Activated T-helper 17 cell treated with anti-CD3 and anti-CD28 coated beads, Interleukin-2, amount 50 U/mL, for 72 hours (primary cell): ENCODE measurements around the gene STRA8. TPM values are rescaled to one million over a fixed set of nuclear protein-coding genes. Genes with fewer than 3 reads are reported as not detected.
A peak's percentile ranks its signal among the peaks of the same experiment; 100 is the strongest.

ENCODE experiments used
- ATAC-seq: fragments of 150-1000 bp; cut with Tn5 transposase; replicated peaks from 2 replicates; pipeline ENCODE4 v1.10.0; 2021; ENCODE audit warnings: mild to moderate bottlenecking, moderate library complexity
- H3K27ac Mint-ChIP-seq: one replicate; pipeline ENCODE4 v1.8.0; 2022; ENCODE audit warnings: mixed read lengths
- H3K27me3 Mint-ChIP-seq: one replicate; pipeline ENCODE4 v1.8.0; 2022; ENCODE audit warnings: mixed read lengths
- H3K36me3 Mint-ChIP-seq: one replicate; pipeline ENCODE4 v1.8.0; 2022; ENCODE audit warnings: low read depth, mild to moderate bottlenecking, mixed read lengths
- H3K4me1 Mint-ChIP-seq: one replicate; pipeline ENCODE4 v1.8.0; 2022; ENCODE audit warnings: mixed read lengths
- H3K4me3 Mint-ChIP-seq: one replicate; pipeline ENCODE4 v1.8.0; 2022; ENCODE audit warnings: mild to moderate bottlenecking, mixed read lengths
- H3K9me3 Mint-ChIP-seq: one replicate; pipeline ENCODE4 v1.8.0; 2022; ENCODE audit warnings: mixed read lengths
- total RNA-seq, 2 donors: library from RNA; stranded (reverse); gene quantifications; one replicate each; pipeline ENCODE4 v1.2.3, GENCODE V29; 2022

The STRA8 gene
- total RNA-seq, 2 donors from 2014 or later: not detected

GRCh38 chr7:135260930-135261721, 27.5 kb downstream of the STRA8 start:
- no peak for ATAC-seq
- Mint-ChIP-seq H3K4me3 (no peak overlapping the region), H3K27me3 (peaks cover 16% of the 10 kb centered on the region), H3K9me3 (peaks cover 6% of the 10 kb centered on the region), H3K4me1 (no peaks in the 10 kb centered on the region), H3K36me3 (no peaks in the 10 kb centered on the region), H3K27ac (no peak overlapping the region)

DNA sequence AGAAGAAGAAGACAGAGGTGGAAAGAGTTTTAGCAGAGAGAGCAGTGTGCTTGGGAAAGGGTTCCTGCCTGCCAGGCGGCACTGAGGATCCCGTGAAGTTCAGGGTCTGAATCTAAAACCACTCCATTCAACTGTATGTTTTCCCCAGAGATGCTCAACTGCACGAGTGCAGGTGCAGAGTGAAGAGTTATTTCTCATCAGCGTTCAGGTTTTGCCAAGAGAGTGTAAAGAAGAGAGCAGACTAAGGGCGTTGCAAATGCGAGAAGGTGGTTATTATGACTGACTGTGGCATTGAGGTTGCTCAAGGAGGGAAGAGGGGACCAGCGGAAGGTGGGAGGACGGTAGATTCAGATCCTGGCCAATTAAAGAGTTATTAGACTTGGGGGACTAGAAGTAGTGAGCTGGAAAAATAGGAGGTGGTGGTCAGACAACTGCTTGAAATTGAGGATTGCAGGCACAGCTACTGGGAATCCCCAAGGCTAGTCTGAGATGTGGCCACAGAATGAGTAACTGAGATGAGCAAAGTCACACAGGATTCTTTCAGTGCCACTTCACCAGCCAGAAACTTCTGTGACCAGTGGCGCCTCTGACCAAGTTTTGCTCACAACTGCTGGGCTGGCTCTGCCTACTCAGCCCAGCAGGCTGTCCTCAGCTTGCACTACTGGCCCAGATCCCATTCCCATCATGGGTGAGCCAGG, 29.1 kb downstream of the STRA8 start:
- peak; percentile 44 for ATAC-seq
- Mint-ChIP-seq H3K9me3 (peaks cover 6% of the 10 kb centered on the region), H3K27me3 (peaks cover 17% of the 10 kb centered on the region), H3K4me1 (no peaks in the 10 kb centered on the region), H3K27ac (no peak overlapping the region), H3K4me3 (no peak overlapping the region), H3K36me3 (no peaks in the 10 kb centered on the region)

DNA sequence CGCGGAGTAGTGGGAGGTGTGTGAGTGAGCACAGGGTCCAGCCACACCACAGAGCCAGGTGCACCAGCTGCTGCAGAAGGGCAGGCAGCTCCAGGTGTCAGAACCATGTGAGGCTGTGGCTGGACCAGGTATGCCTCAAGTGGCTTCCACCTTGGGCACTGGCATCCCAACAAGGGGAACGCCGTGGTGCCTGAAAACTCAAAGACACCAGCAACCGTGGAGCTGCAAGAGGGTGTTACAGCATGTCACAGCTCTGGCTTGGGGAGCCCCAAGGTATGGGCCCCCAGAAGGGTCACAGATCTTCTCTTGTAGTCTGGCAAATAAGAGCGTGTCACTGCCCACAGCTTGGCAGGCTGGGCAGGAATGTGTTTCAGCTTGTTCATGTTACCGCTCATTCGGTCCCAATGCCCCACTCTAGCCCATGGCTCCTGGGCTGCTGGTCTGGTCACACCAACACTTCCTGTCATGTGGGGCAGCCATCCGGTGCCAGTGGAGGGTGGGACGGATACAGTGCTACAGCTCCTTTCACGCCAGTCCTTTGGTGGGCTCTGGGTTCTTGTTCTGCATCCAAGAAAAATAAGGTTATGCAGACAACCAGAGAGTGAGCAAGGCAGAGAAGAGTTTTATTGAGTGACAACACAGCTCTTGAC, 29.8 kb downstream of the STRA8 start:
- Mint-ChIP-seq H3K4me1 (no peaks in the 10 kb centered on the region), H3K4me3 (no peak overlapping the region), H3K27me3 (peaks cover 23% of the 10 kb centered on the region), H3K9me3 (peaks cover 6% of the 10 kb centered on the region), H3K27ac (no peak overlapping the region), H3K36me3 (no peaks in the 10 kb centered on the region)
- no peak for ATAC-seq

- H3K27me3 Mint-ChIP-seq: peaks cover 24% of the 10 kb centered on the region
- H3K4me1 Mint-ChIP-seq: no peaks in the 10 kb centered on the region
- H3K4me3 Mint-ChIP-seq: no peak overlapping the region
- no peak for ATAC-seq
- peaks cover 6% of the 10 kb centered on the region for H3K9me3 Mint-ChIP-seq
- H3K27ac Mint-ChIP-seq: no peak overlapping the region
- no peaks in the 10 kb centered on the region for H3K36me3 Mint-ChIP-seq
Measured at GRCh38 chr7:135265637-135266036, 32.0 kb downstream of the STRA8 start.

GRCh38 chr7:135269921-135270320, 36.3 kb downstream of the STRA8 start:
- ATAC-seq: no peak
- H3K36me3 Mint-ChIP-seq: no peaks in the 10 kb centered on the region
- H3K4me1 Mint-ChIP-seq: peaks cover 3% of the 10 kb centered on the region
- H3K27ac Mint-ChIP-seq: no peak overlapping the region
- H3K27me3 Mint-ChIP-seq: peaks cover 9% of the 10 kb centered on the region
- no peak overlapping the region for H3K4me3 Mint-ChIP-seq
- peaks cover under 1% of the 10 kb centered on the region for H3K9me3 Mint-ChIP-seq

GRCh38 chr7:135270577-135271254, 37.1 kb downstream of the STRA8 start:
- H3K9me3 Mint-ChIP-seq: no peaks in the 10 kb centered on the region
- ATAC-seq: no peak
- no peak overlapping the region for H3K4me3 Mint-ChIP-seq

DNA sequence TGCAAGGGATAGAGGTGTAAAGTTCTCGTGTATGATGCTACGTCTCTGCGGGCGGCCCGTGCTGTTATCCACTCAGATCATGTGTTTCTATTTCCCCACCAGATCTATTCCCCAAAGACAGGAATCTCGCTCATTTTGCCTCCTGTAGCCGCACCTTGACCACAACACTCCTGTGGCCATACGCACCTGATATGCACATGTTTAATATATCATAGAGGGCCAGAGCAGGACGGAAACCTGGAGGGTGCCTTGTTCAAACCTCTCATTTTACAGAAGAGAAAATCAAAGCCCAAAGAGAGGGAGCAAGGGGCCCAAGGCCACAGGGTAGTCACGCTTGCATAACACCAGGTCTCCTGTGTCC, 37.6 kb downstream of the STRA8 start:
- no peak for ATAC-seq
- Mint-ChIP-seq H3K9me3 (no peaks in the 10 kb centered on the region), H3K4me1 (peaks cover 3% of the 10 kb centered on the region)

More at GRCh38 chr7:135270577-135271254, 37.1 kb downstream of the STRA8 start:
- peaks cover 3% of the 10 kb centered on the region for H3K4me1 Mint-ChIP-seq
- H3K27ac Mint-ChIP-seq: no peak overlapping the region
- peaks cover 9% of the 10 kb centered on the region for H3K27me3 Mint-ChIP-seq
- H3K36me3 Mint-ChIP-seq: no peaks in the 10 kb centered on the region

DNA sequence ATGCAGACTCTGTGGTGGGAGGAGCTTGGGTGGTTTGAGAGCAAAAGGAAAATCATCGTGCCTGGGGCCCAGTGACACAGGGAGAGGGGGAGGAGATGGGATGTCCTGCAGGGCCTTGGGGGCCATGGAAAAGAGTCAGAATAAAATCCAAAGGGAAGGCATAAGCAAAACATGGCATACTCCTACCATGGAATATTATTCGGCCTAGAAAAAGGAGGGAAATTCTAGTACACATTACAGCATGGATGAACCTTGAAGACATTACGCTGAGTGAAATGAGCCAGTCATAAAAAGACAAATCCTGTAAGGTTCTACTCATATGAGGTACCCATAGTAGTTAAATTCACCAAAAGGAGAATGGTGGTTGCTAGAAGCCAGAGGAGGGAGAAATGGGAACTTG, 38.7 kb downstream of the STRA8 start:
- H3K4me3 Mint-ChIP-seq: no peak overlapping the region
- no peaks in the 10 kb centered on the region for H3K9me3 Mint-ChIP-seq
- H3K27ac Mint-ChIP-seq: no peak overlapping the region
- peaks cover 9% of the 10 kb centered on the region for H3K27me3 Mint-ChIP-seq
- no peak for ATAC-seq
- H3K36me3 Mint-ChIP-seq: no peaks in the 10 kb centered on the region
- H3K4me1 Mint-ChIP-seq: peaks cover 3% of the 10 kb centered on the region

More for the DNA sequence above, 37.6 kb downstream of the STRA8 start:
- Mint-ChIP-seq H3K4me3 (no peak overlapping the region), H3K36me3 (no peaks in the 10 kb centered on the region), H3K27ac (no peak overlapping the region), H3K27me3 (peaks cover 9% of the 10 kb centered on the region)

DNA sequence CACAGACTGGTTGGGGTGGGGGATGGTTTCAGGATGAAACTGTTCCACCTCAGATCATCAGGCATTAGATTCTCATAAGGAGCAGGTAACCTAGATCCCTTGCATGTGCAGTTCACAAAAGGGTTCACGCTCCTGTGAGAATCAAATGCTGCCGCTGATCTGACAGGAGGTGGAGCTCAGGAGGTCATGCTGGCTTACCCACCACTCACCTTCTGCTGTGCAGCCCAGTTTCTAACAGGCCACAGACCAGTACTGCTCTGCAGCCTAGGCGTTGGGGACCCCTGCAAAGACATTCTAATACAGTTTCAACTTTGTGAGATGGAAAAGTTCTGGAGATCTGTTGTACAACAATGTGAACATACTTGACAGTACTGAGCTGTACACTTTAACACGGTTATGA, 39.9 kb downstream of the STRA8 start:
- Mint-ChIP-seq H3K27ac (no peak overlapping the region), H3K4me3 (no peak overlapping the region), H3K9me3 (no peaks in the 10 kb centered on the region), H3K36me3 (no peaks in the 10 kb centered on the region), H3K4me1 (peaks cover 3% of the 10 kb centered on the region), H3K27me3 (peaks cover under 1% of the 10 kb centered on the region)
- ATAC-seq: no peak

- peak; percentile 83 for ATAC-seq
- Mint-ChIP-seq H3K4me3 (no peak overlapping the region), H3K4me1 (peaks cover 3% of the 10 kb centered on the region), H3K36me3 (no peaks in the 10 kb centered on the region), H3K27ac (no peak overlapping the region), H3K27me3 (no peaks in the 10 kb centered on the region), H3K9me3 (no peaks in the 10 kb centered on the region)
Measured at GRCh38 chr7:135274495-135275268, 41.0 kb downstream of the STRA8 start.

- Mint-ChIP-seq H3K4me3 (no peak overlapping the region), H3K9me3 (no peaks in the 10 kb centered on the region), H3K4me1 (peaks cover 3% of the 10 kb centered on the region), H3K27me3 (peaks cover 7% of the 10 kb centered on the region), H3K27ac (no peak overlapping the region), H3K36me3 (no peaks in the 10 kb centered on the region)
- no peak for ATAC-seq
Measured at GRCh38 chr7:135275971-135276580, 42.4 kb downstream of the STRA8 start.

DNA sequence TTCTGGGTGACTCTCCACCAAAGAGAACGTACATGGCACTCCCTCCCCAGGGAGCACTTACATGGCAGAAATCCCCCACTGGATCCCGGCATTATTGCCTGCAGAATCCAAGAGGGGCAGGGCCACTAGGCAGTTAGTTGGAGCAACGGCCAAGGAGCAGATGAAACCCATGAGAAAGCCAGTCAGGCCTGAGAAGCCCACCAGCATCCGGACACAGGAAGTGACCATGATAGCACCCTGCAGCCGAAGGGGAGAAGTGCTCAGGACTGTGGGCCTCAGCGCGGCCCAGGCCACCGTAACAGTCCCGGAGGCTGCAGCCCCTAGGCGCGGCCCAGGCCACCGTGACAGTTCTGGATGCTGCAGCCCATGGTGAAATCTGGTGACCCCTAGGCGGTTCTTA, 43.5 kb downstream of the STRA8 start:
- Mint-ChIP-seq H3K9me3 (no peaks in the 10 kb centered on the region), H3K4me3 (no peak overlapping the region), H3K27me3 (peaks cover 11% of the 10 kb centered on the region), H3K4me1 (peaks cover 8% of the 10 kb centered on the region), H3K27ac (no peak overlapping the region), H3K36me3 (no peaks in the 10 kb centered on the region)
- ATAC-seq: no peak

DNA sequence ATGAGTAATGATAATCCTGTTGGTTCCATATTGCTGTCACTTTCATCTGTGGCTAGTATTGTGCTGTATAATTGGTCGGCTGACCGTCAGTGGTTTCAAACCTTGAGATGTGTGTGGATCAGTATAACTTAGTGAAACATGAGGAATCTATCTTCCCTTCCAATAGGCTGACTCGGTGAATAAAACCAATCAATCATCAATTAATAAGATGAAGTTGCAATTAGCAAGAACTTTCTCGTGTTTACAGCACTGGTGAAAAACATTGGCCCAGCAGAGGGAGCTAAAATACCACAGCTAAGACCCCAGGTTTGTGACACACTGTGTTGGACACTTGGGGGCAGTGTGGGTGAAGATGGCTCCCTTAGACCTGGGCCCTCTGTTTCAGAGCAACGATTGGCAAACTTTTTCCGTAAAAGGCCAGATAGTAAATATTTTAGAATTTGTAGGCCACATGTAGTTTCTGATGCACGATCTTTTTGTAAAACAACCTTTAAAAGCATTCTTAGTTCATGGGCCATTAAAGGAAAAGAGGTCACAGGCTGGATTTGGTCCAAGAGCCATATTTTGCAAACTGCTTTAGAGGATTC, 47.8 kb downstream of the STRA8 start:
- Mint-ChIP-seq H3K4me3 (peak overlapping the region; percentile 2), H3K36me3 (no peaks in the 10 kb centered on the region), H3K4me1 (peaks cover 13% of the 10 kb centered on the region), H3K27me3 (peaks cover 11% of the 10 kb centered on the region), H3K27ac (peak overlapping the region; percentile 12), H3K9me3 (no peaks in the 10 kb centered on the region)
- peak; percentile 90 for ATAC-seq
